Activated gamma-delta T cell treated with Interleukin-2 at 50 U/mL for 16 hours (primary cell): ENCODE data around the gene SLC2A13.

Source experiments
- DNase-seq: peaks from one replicate; pipeline ENCODE4 v3.0.0-alpha.2; 2020

Gene SLC2A13

GRCh38 chr12:39712334-39712733 is 393.5 kb downstream of the SLC2A13 start:
- DNase-seq = no peak
